ENCODE data around the gene SLX4IP.

The SLX4IP gene

GRCh38 chr20:10492065-10492464, 57.0 kb downstream of the SLX4IP start:
- Histone ChIP-seq H3K27me3 (ENCODE audit: insufficient read depth, poor library complexity, severe bottlenecking) (no peaks in the 10 kb centered on the region), H3K27ac (replicated peaks) (peak overlapping the region; percentile 62), H3K4me3 (replicated peaks; ENCODE audit: insufficient read depth, low read length) (no peak overlapping the region)
- TF ChIP-seq SPI1 (IDR thresholded peaks at IDR 0.05; ENCODE audit: borderline replicate concordance, low read depth) (no peak), POLR2AphosphoS5 (IDR thresholded peaks at IDR 0.05; ENCODE audit: low read depth) (no peak), GABPA (IDR thresholded peaks at IDR 0.05; ENCODE audit: low read depth) (no peak)
- TF ChIP-seq, protein P1, sequence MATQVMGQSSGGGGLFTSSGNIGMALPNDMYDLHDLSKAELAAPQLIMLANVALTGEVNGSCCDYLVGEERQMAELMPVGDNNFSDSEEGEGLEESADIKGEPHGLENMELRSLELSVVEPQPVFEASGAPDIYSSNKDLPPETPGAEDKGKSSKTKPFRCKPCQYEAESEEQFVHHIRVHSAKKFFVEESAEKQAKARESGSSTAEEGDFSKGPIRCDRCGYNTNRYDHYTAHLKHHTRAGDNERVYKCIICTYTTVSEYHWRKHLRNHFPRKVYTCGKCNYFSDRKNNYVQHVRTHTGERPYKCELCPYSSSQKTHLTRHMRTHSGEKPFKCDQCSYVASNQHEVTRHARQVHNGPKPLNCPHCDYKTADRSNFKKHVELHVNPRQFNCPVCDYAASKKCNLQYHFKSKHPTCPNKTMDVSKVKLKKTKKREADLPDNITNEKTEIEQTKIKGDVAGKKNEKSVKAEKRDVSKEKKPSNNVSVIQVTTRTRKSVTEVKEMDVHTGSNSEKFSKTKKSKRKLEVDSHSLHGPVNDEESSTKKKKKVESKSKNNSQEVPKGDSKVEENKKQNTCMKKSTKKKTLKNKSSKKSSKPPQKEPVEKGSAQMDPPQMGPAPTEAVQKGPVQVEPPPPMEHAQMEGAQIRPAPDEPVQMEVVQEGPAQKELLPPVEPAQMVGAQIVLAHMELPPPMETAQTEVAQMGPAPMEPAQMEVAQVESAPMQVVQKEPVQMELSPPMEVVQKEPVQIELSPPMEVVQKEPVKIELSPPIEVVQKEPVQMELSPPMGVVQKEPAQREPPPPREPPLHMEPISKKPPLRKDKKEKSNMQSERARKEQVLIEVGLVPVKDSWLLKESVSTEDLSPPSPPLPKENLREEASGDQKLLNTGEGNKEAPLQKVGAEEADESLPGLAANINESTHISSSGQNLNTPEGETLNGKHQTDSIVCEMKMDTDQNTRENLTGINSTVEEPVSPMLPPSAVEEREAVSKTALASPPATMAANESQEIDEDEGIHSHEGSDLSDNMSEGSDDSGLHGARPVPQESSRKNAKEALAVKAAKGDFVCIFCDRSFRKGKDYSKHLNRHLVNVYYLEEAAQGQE (IDR thresholded peaks at IDR 0.05; ENCODE audit: insufficient replicate concordance, low read depth): no peak
- TF ChIP-seq, protein P2, sequence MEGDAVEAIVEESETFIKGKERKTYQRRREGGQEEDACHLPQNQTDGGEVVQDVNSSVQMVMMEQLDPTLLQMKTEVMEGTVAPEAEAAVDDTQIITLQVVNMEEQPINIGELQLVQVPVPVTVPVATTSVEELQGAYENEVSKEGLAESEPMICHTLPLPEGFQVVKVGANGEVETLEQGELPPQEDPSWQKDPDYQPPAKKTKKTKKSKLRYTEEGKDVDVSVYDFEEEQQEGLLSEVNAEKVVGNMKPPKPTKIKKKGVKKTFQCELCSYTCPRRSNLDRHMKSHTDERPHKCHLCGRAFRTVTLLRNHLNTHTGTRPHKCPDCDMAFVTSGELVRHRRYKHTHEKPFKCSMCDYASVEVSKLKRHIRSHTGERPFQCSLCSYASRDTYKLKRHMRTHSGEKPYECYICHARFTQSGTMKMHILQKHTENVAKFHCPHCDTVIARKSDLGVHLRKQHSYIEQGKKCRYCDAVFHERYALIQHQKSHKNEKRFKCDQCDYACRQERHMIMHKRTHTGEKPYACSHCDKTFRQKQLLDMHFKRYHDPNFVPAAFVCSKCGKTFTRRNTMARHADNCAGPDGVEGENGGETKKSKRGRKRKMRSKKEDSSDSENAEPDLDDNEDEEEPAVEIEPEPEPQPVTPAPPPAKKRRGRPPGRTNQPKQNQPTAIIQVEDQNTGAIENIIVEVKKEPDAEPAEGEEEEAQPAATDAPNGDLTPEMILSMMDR (IDR thresholded peaks at IDR 0.05; ENCODE audit: insufficient read depth, low read length): no peak
- DNase-seq (ENCODE audit: low read depth in 1 of 2, low spot score in 1 of 2): peak in 1 of 2 experiments; percentile 70

GRCh38 chr20:10492844-10493243, 57.7 kb downstream of the SLX4IP start:
- DNase-seq (ENCODE audit: low read depth in 1 of 2, low spot score in 1 of 2): no peak
- no peak for TF ChIP-seq POLR2AphosphoS5 (IDR thresholded peaks at IDR 0.05; ENCODE audit: low read depth)
- TF ChIP-seq SPI1 (IDR thresholded peaks at IDR 0.05; ENCODE audit: borderline replicate concordance, low read depth): no peak
- TF ChIP-seq, protein P1 (IDR thresholded peaks at IDR 0.05; ENCODE audit: insufficient replicate concordance, low read depth): no peak
- TF ChIP-seq GABPA (IDR thresholded peaks at IDR 0.05; ENCODE audit: low read depth): no peak
- TF ChIP-seq, protein P2 (IDR thresholded peaks at IDR 0.05; ENCODE audit: insufficient read depth, low read length): no peak
- Histone ChIP-seq H3K27ac (replicated peaks) (peak overlapping the region; percentile 62), H3K4me3 (replicated peaks; ENCODE audit: insufficient read depth, low read length) (no peak overlapping the region), H3K27me3 (ENCODE audit: insufficient read depth, poor library complexity, severe bottlenecking) (no peaks in the 10 kb centered on the region)

- no peaks in the 10 kb centered on the region for H3K27me3 ChIP-seq (ENCODE audit: insufficient read depth, poor library complexity, severe bottlenecking)
- H3K27ac ChIP-seq (replicated peaks): peak overlapping the region; percentile 58
- no peak for DNase-seq (ENCODE audit: low read depth in 1 of 2, low spot score in 1 of 2)
- no peak overlapping the region for H3K4me3 ChIP-seq (replicated peaks; ENCODE audit: insufficient read depth, low read length)
- 0 out of 2 replicates have a peak, but pooled peaks have one; percentile 12 for TF ChIP-seq SPI1 (IDR thresholded peaks at IDR 0.05; ENCODE audit: borderline replicate concordance, low read depth)
- no peak for TF ChIP-seq POLR2AphosphoS5 (IDR thresholded peaks at IDR 0.05; ENCODE audit: low read depth)
- TF ChIP-seq GABPA (IDR thresholded peaks at IDR 0.05; ENCODE audit: low read depth): no peak
- TF ChIP-seq, protein P1 (IDR thresholded peaks at IDR 0.05; ENCODE audit: insufficient replicate concordance, low read depth): no peak
- TF ChIP-seq, protein P2 (IDR thresholded peaks at IDR 0.05; ENCODE audit: insufficient read depth, low read length): no peak
Observed at GRCh38 chr20:10495173-10495572, 60.1 kb downstream of the SLX4IP start.
